K562 (cell line): Measurements from ENCODE around the gene PLCB1. TPM values are rescaled to one million over a fixed set of nuclear protein-coding genes. Genes with fewer than 3 reads are reported as not detected.

Experiments
- ATAC-seq: fragments of 200-7000 bp; cut with Tn5 transposase; 3 replicates; pipeline ENCODE4 v1.9.1; 2020; ENCODE audit warnings: moderate library complexity
- BruUV-seq: library from RNA; stranded (reverse); fragments of 400-500 nt; replicated peaks from 2 replicates; lab custom pipeline; 2021; lab: Mats Ljungman, UMichigan
- CTCF ChIA-PET: fragments of 300-600 bp; formaldehyde crosslinking; extraction: SDS; loops from one replicate; lab custom pipeline; 2021; ENCODE audit warnings: low intra/inter-chr PET ratio; lab: Yijun Ruan, JAX
- POLR2A ChIA-PET: fragments of 300-600, 350-650 bp; sonication (Branson Sonifier 250); formaldehyde crosslinking; extraction: SDS; loops from one replicate; lab custom pipeline; 2021; ENCODE audit warnings: antibody characterized with exemption, inconsistent platforms; lab: Yijun Ruan, JAX
- DNase-seq, 4 experiments: peaks; one replicate each; pipeline versions ENCODE4 v3.0.0 to v3.0.0-alpha.2; 2011 to 2018; ENCODE audit warnings: low spot score in 3 of 4, mixed read lengths in 3 of 4; ENCODE audit errors: extremely low read depth in 1 of 4
- FAIRE-seq: peaks from 2 replicates; lab custom pipeline; 2011; peaks lifted over from hg19 to GRCh38; lab: Jason Lieb, UNC
- H2AFZ ChIP-seq: 2 replicates; pipeline ENCODE4 v1.6.0; 2011; ENCODE audit warnings: low read depth, low read length, control low read depth, inconsistent platforms
- H3K27ac ChIP-seq: fragments of 200-600 bp; 3 replicates; pipeline ENCODE4 v1.8.0; 2011; ENCODE audit warnings: low read depth, mild to moderate bottlenecking, control low read depth, inconsistent platforms, low read length, moderate library complexity, mixed read lengths; ENCODE audit errors: extremely low read depth
- H3K27me3 ChIP-seq, 2 experiments: fragments of 300-600 bp in 1 of 2; 2 replicates in 1 of 2; 3 replicates in 1 of 2; pipeline versions ENCODE4 v1.6.0 to v1.8.0; 2011; ENCODE audit warnings: inconsistent platforms in 2 of 2, low read length in 2 of 2, mild to moderate bottlenecking in 1 of 2, mixed read lengths in 1 of 2, moderate library complexity in 1 of 2; ENCODE audit not compliant: control insufficient read depth in 2 of 2, insufficient read depth in 2 of 2
- H3K36me3 ChIP-seq: fragments of 300-600 bp; 3 replicates; pipeline ENCODE4 v1.8.0; 2011; ENCODE audit warnings: mild to moderate bottlenecking, low read length, inconsistent platforms; ENCODE audit not compliant: control insufficient read depth, insufficient read depth
- H3K4me1 ChIP-seq, 2 experiments: fragments of 200-600 bp in 1 of 2; replicated peaks in 1 of 2; 2 replicates in 1 of 2; 3 replicates in 1 of 2; pipeline versions ENCODE4 v1.5.1 to v1.8.0; 2011; ENCODE audit warnings: inconsistent platforms in 2 of 2, low read length in 2 of 2, mild to moderate bottlenecking in 1 of 2, mixed read lengths in 1 of 2, moderate library complexity in 1 of 2; ENCODE audit not compliant: control insufficient read depth in 2 of 2, insufficient read depth in 2 of 2
- H3K4me2 ChIP-seq: 2 replicates; pipeline ENCODE4 v1.6.1; 2011; ENCODE audit warnings: low read length, control low read depth, inconsistent platforms, mixed read lengths; ENCODE audit not compliant: insufficient read depth
- H3K4me3 ChIP-seq: fragments of 200-600 bp; sonication (generic), shearing (Covaris generic); 2 replicates; pipeline ENCODE4 v1.5.1; 2016; ENCODE audit warnings: control low read depth, inconsistent platforms
- H3K79me2 ChIP-seq: fragments of 200-600 bp; 3 replicates; pipeline ENCODE4 v1.8.0; 2011; ENCODE audit warnings: low read length, inconsistent platforms; ENCODE audit not compliant: control insufficient read depth, insufficient read depth
- H3K9ac ChIP-seq, 2 experiments: 2 replicates each; pipeline versions ENCODE4 v1.6.0 to v1.6.1; 2011; ENCODE audit warnings: low read depth in 2 of 2, low read length in 2 of 2, control low read depth in 1 of 2, inconsistent platforms in 1 of 2, mild to moderate bottlenecking in 1 of 2, mixed read lengths in 1 of 2; ENCODE audit not compliant: insufficient read depth in 1 of 2
- H3K9me1 ChIP-seq: one replicate; pipeline ENCODE4 v1.6.0; 2011; ENCODE audit warnings: inconsistent platforms, mild to moderate bottlenecking, low read length, moderate library complexity; ENCODE audit not compliant: control insufficient read depth, insufficient read depth
- H3K9me3 ChIP-seq: replicated peaks from 2 replicates; pipeline ENCODE4 v1.5.1; 2011; ENCODE audit warnings: low read depth, low read length, inconsistent platforms; ENCODE audit not compliant: control insufficient read depth, insufficient read depth
- H4K20me1 ChIP-seq: replicated peaks from 2 replicates; pipeline ENCODE4 v1.6.1; 2011; ENCODE audit warnings: low read length, inconsistent platforms, mixed read lengths; ENCODE audit not compliant: control insufficient read depth, insufficient read depth
- BRF1 ChIP-seq: IDR thresholded peaks from 3 replicates; pipeline ENCODE4 v1.6.1; 2011; ENCODE audit warnings: borderline replicate concordance, mild to moderate bottlenecking; ENCODE audit not compliant: insufficient read length; ENCODE audit errors: extremely low read depth
- DMBX1 ChIP-seq: fragments of 250-450 bp; sonication (Bioruptor Pico); IDR thresholded peaks from 2 replicates; pipeline ENCODE4 v1.8.0; 2022; ENCODE audit warnings: inconsistent platforms, mild to moderate bottlenecking, moderate library complexity, borderline replicate concordance
- HDAC1 ChIP-seq, 2 experiments: fragments of 450-650 bp; IDR thresholded peaks; 2 replicates each; pipeline ENCODE4 v1.6.1; 2016 to 2017; ENCODE audit warnings: inconsistent platforms in 1 of 2, mild to moderate bottlenecking in 1 of 2, moderate library complexity in 1 of 2
- L3MBTL2 ChIP-seq: fragments of 450-650 bp; IDR thresholded peaks from 2 replicates; pipeline ENCODE4 v1.6.1; 2016; ENCODE audit warnings: mild to moderate bottlenecking, moderate library complexity
- NCOA2 ChIP-seq, 2 experiments: fragments of 450-650 bp; IDR thresholded peaks; 2 replicates each; pipeline ENCODE4 v1.6.1; 2018; ENCODE audit warnings: mild to moderate bottlenecking in 2 of 2, moderate library complexity in 1 of 2; ENCODE audit not compliant: partially characterized antibody in 2 of 2
- POLR2G ChIP-seq: fragments of 200-400 bp; formaldehyde crosslinking; IDR thresholded peaks from 2 replicates; pipeline ENCODE4 v1.6.1; 2017; ENCODE audit warnings: low read depth, mild to moderate bottlenecking, antibody characterized with exemption, low read length, moderate library complexity
- SMAD2 ChIP-seq: fragments of 150-350 bp; IDR thresholded peaks from 2 replicates; pipeline ENCODE4 v1.6.1; 2014; ENCODE audit warnings: low read depth, mild to moderate bottlenecking, low read length
- ZFP30 ChIP-seq: fragments of 250-450 bp; sonication (Bioruptor Pico); IDR thresholded peaks from 2 replicates; pipeline ENCODE4 v1.8.0; 2022; ENCODE audit warnings: moderate library complexity, mild to moderate bottlenecking, inconsistent platforms, borderline replicate concordance
- WGBS: fragments of 100-300 bp; shearing (Covaris generic); methylation state at CpG from one replicate; pipeline ENCODE4 v1.1.6; 2016; ENCODE audit warnings: low coverage, mixed read lengths; ENCODE audit not compliant: insufficient coverage; ENCODE audit errors: missing lambda C conversion rate; 5-methylcytosine and 5-hydroxymethylcytosine counted together
- in situ Hi-C: fragments of 300-500 bp; cut with MboI; formaldehyde crosslinking; loops from 4 replicates; pipeline ENCODE4 v1.15.0; 2018; ENCODE audit warnings: inconsistent platforms, mixed read lengths
- intact Hi-C: fragments of 100-400 bp; cut with micrococcal nuclease; formaldehyde crosslinking; loops from 2 replicates; pipeline ENCODE4 v1.14.2; 2022
- polyA plus RNA-seq, 8 experiments: library from polyadenylated mRNA; depleted of rRNA in 4 of 8; stranded (reverse) in 5 of 8; unstranded in 3 of 8; fragments of >200 nt; fragmentation: Nextera tagmentation in 2 of 8; fragmentation: Illumina TruSeq in 1 of 8; extraction: Ambion mirVana in 2 of 8; extraction: Trizol in 1 of 8; gene quantifications; 2 replicates each; pipeline versions ENCODE4 v1.2.1 to v1.2.3, GENCODE V29; 2011 to 2014; ENCODE audit warnings: inconsistent platforms in 1 of 8, missing spikeins in 1 of 8
- total RNA-seq, 7 experiments: library from RNA; depleted of rRNA in 6 of 7; stranded (reverse); fragments of >200 nt in 6 of 7; fragmentation: Illumina TruSeq in 2 of 7; extraction: Trizol in 2 of 7; gene quantifications; 2 replicates each; pipeline versions ENCODE4 v1.2.1 to v1.2.3, GENCODE V29; 2011 to 2021; ENCODE audit warnings: low replicate concordance in 1 of 7
- TF ChIP-seq, protein P1 (sequence below): sonication (generic); formaldehyde crosslinking; IDR thresholded peaks from 2 replicates; pipeline ENCODE4 v1.8.1; 2022; ENCODE audit warnings: missing genetic modification reagents
- TF ChIP-seq, protein P2 (sequence below): fragments of 250-450 bp; sonication (Bioruptor Pico); IDR thresholded peaks from 2 replicates; pipeline ENCODE4 v1.8.0; 2022; ENCODE audit warnings: inconsistent platforms, mild to moderate bottlenecking, moderate library complexity, borderline replicate concordance
- TF ChIP-seq, protein P3 (sequence below): sonication (generic); formaldehyde crosslinking; IDR thresholded peaks from 2 replicates; pipeline ENCODE4 v1.5.0; 2020; ENCODE audit warnings: missing genetic modification reagents
- TF ChIP-seq, protein P4 (sequence below): fragments of 450-650 bp; IDR thresholded peaks from one replicate; pipeline ENCODE4 v1.6.1; 2018; ENCODE audit warnings: mild to moderate bottlenecking, moderate library complexity; ENCODE audit not compliant: partially characterized antibody

PLCB1 gene
- total and polyA plus RNA-seq, 9 of the 15 experiments (the other 6 are each of a cell fraction or from before 2014, with no cell fraction given) = 0.34 to 3.1 (median 1.3) TPM

DNA sequence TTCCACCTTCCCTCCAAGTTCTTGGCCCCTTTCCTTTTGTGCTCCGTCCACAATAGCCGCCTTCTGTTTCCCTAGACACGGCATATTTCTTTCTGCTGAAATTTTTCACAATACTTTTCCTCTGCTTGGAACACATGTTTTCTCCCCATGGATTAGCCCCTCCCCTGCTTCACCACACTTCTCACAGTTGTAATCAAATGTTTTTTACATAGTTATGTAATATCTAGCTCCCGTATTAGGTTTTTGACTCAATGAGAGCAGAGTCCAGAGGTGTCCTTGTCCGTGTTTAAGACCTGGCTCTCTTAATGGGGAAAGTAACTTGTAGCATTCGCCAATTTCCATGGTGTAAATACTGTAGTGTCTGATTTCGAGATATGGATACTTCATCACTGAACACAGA, 34.7 kb downstream of the PLCB1 start:
- TF ChIP-seq, protein P1, sequence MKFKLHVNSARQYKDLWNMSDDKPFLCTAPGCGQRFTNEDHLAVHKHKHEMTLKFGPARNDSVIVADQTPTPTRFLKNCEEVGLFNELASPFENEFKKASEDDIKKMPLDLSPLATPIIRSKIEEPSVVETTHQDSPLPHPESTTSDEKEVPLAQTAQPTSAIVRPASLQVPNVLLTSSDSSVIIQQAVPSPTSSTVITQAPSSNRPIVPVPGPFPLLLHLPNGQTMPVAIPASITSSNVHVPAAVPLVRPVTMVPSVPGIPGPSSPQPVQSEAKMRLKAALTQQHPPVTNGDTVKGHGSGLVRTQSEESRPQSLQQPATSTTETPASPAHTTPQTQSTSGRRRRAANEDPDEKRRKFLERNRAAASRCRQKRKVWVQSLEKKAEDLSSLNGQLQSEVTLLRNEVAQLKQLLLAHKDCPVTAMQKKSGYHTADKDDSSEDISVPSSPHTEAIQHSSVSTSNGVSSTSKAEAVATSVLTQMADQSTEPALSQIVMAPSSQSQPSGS (CRISPR knock-in tag) = no peak
- no peak for TF ChIP-seq POLR2G
- TF ChIP-seq, protein P2, sequence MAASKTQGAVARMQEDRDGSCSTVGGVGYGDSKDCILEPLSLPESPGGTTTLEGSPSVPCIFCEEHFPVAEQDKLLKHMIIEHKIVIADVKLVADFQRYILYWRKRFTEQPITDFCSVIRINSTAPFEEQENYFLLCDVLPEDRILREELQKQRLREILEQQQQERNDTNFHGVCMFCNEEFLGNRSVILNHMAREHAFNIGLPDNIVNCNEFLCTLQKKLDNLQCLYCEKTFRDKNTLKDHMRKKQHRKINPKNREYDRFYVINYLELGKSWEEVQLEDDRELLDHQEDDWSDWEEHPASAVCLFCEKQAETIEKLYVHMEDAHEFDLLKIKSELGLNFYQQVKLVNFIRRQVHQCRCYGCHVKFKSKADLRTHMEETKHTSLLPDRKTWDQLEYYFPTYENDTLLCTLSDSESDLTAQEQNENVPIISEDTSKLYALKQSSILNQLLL = no peak
- no peak for TF ChIP-seq SMAD2
- TF ChIP-seq HDAC1 (IDR thresholded peaks at IDR 0.05) = no peak
- TF ChIP-seq BRF1 = no peak
- TF ChIP-seq, protein P3, sequence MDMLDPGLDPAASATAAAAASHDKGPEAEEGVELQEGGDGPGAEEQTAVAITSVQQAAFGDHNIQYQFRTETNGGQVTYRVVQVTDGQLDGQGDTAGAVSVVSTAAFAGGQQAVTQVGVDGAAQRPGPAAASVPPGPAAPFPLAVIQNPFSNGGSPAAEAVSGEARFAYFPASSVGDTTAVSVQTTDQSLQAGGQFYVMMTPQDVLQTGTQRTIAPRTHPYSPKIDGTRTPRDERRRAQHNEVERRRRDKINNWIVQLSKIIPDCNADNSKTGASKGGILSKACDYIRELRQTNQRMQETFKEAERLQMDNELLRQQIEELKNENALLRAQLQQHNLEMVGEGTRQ = no peak
- TF ChIP-seq DMBX1 (CRISPR knock-in tag) = no peak
- no peak for TF ChIP-seq L3MBTL2
- TF ChIP-seq, protein P4, sequence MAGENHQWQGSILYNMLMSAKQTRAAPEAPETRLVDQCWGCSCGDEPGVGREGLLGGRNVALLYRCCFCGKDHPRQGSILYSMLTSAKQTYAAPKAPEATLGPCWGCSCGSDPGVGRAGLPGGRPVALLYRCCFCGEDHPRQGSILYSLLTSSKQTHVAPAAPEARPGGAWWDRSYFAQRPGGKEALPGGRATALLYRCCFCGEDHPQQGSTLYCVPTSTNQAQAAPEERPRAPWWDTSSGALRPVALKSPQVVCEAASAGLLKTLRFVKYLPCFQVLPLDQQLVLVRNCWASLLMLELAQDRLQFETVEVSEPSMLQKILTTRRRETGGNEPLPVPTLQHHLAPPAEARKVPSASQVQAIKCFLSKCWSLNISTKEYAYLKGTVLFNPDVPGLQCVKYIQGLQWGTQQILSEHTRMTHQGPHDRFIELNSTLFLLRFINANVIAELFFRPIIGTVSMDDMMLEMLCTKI = no peak
- TF ChIP-seq NCOA2 (IDR thresholded peaks at IDR 0.05; ENCODE audit: partially characterized antibody in 2 of 2) = no peak
- no peak for TF ChIP-seq ZFP30 (CRISPR knock-in tag)
- TF ChIP-seq, all 486 proteins: peak for 0
- H3K9me3 ChIP-seq = no peaks in the 10 kb centered on the region
- no peak overlapping the region for H2AFZ ChIP-seq
- FAIRE-seq (no peak), DNase-seq (no peak), ATAC-seq (no peak)
- H3K9ac ChIP-seq = no peak overlapping the region
- H3K27me3 ChIP-seq = no peaks in the 10 kb centered on the region
- H3K4me3 ChIP-seq = no peak overlapping the region
- H3K9me1 ChIP-seq = no peaks in the 10 kb centered on the region
- H3K36me3 ChIP-seq = no peaks in the 10 kb centered on the region
- intact Hi-C loops (no loop called here), in situ Hi-C loops (no loop called here)
- no TSS peak for BruUV-seq
- 2% methylated on average over 7 of the region's 7 CpGs for WGBS
- no peaks in the 10 kb centered on the region for H3K4me1 ChIP-seq
- no peaks in the 10 kb centered on the region for H4K20me1 ChIP-seq
- H3K79me2 ChIP-seq = no peaks in the 10 kb centered on the region
- no peak overlapping the region for H3K4me2 ChIP-seq
- POLR2A ChIA-PET = no interaction called here
- H3K27ac ChIP-seq = no peak overlapping the region
- CTCF ChIA-PET = no interaction called here
